Bronchial epithelial cell (primary cell): ENCODE data around the gene RAD51B. TPM values are rescaled to one million over a fixed set of nuclear protein-coding genes. Genes with fewer than 3 reads are reported as not detected.

Experiments used
- DNase-seq: peaks from one replicate; pipeline ENCODE4 v3.0.0-alpha.2; 2010; ENCODE audit warnings: low read depth
- FAIRE-seq: peaks from 2 replicates; lab custom pipeline; 2011; peaks lifted over from hg19 to GRCh38; lab: Jason Lieb, UNC
- H3K27me3 ChIP-seq: 2 replicates; pipeline ENCODE4 v1.5.1; 2011; ENCODE audit warnings: low read length; ENCODE audit not compliant: control insufficient read depth, insufficient read depth
- H3K36me3 ChIP-seq: 2 replicates; pipeline ENCODE4 v1.5.1; 2011; ENCODE audit warnings: low read length; ENCODE audit not compliant: control insufficient read depth, insufficient read depth
- H3K4me3 ChIP-seq: 2 replicates; pipeline ENCODE4 v1.5.1; 2011; ENCODE audit warnings: mild to moderate bottlenecking, low read depth, low read length, control low read depth
- total RNA-seq: library from RNA; depleted of rRNA; stranded (reverse); fragments of >200 nt; gene quantifications from 2 replicates; pipeline ENCODE4 v1.2.1, GENCODE V29; 2014
- TF ChIP-seq, protein P1 (sequence below): IDR thresholded peaks from 2 replicates; pipeline ENCODE4 v1.5.1; 2011; ENCODE audit warnings: mild to moderate bottlenecking, moderate library complexity, low read length, control low read depth, inconsistent platforms; ENCODE audit not compliant: insufficient read depth, severe bottlenecking

Gene RAD51B
- total RNA-seq, 1 donor from 2014 or later = 12.1 TPM

GRCh38 chr14:68343534-68344118 lies 524.0 kb downstream of the RAD51B start:
- DNase-seq (no peak), FAIRE-seq (no peak)
- TF ChIP-seq, protein P1, sequence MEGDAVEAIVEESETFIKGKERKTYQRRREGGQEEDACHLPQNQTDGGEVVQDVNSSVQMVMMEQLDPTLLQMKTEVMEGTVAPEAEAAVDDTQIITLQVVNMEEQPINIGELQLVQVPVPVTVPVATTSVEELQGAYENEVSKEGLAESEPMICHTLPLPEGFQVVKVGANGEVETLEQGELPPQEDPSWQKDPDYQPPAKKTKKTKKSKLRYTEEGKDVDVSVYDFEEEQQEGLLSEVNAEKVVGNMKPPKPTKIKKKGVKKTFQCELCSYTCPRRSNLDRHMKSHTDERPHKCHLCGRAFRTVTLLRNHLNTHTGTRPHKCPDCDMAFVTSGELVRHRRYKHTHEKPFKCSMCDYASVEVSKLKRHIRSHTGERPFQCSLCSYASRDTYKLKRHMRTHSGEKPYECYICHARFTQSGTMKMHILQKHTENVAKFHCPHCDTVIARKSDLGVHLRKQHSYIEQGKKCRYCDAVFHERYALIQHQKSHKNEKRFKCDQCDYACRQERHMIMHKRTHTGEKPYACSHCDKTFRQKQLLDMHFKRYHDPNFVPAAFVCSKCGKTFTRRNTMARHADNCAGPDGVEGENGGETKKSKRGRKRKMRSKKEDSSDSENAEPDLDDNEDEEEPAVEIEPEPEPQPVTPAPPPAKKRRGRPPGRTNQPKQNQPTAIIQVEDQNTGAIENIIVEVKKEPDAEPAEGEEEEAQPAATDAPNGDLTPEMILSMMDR = no peak
- Histone ChIP-seq H3K27me3 (no peaks in the 10 kb centered on the region), H3K4me3 (no peak overlapping the region), H3K36me3 (no peaks in the 10 kb centered on the region)

- FAIRE-seq = no peak
- TF ChIP-seq, protein P1 = no peak
- no peak for DNase-seq
- Histone ChIP-seq H3K4me3 (no peak overlapping the region), H3K27me3 (no peaks in the 10 kb centered on the region), H3K36me3 (no peaks in the 10 kb centered on the region)
Measured at GRCh38 chr14:68345738-68346137, 526.2 kb downstream of the RAD51B start.

GRCh38 chr14:68346556-68347343 lies 527.2 kb downstream of the RAD51B start:
- TF ChIP-seq, protein P1 = no peak
- FAIRE-seq = no peak
- Histone ChIP-seq H3K27me3 (no peaks in the 10 kb centered on the region), H3K4me3 (no peak overlapping the region), H3K36me3 (no peaks in the 10 kb centered on the region)
- no peak for DNase-seq

- DNase-seq (peak; percentile 62), FAIRE-seq (no peak)
- no peak overlapping the region for H3K4me3 ChIP-seq
- TF ChIP-seq, protein P1 = no peak
- H3K27me3 ChIP-seq = no peaks in the 10 kb centered on the region
- no peaks in the 10 kb centered on the region for H3K36me3 ChIP-seq
Measured at GRCh38 chr14:68349900-68350629, 530.5 kb downstream of the RAD51B start.

GRCh38 chr14:68355415-68355814 lies 535.8 kb downstream of the RAD51B start:
- TF ChIP-seq, protein P1 = no peak
- no peak for FAIRE-seq
- DNase-seq = no peak
- Histone ChIP-seq H3K27me3 (no peaks in the 10 kb centered on the region), H3K4me3 (no peak overlapping the region), H3K36me3 (no peaks in the 10 kb centered on the region)
